HepG2 (cell line): ENCODE results near the gene KRT38. TPM values are rescaled to one million over a fixed set of nuclear protein-coding genes. Genes with fewer than 3 reads are reported as not detected.
"Not testable (repeated sequence)": the region's sequence is repeated elsewhere in the genome, so short reads cannot be mapped to it uniquely, and the experiment has no call there.

Source experiments
- ATAC-seq: fragments of 200-7000 bp; cut with Tn5 transposase; 3 replicates; pipeline ENCODE4 v1.9.1; 2020; ENCODE audit warnings: mild to moderate bottlenecking, moderate library complexity
- BruUV-seq: library from RNA; stranded (reverse); fragments of 400-500 nt; replicated peaks from 2 replicates; lab custom pipeline; 2021; lab: Mats Ljungman, UMichigan
- CTCF ChIA-PET: fragments of 300-600 bp; formaldehyde crosslinking; extraction: SDS; loops from one replicate; lab custom pipeline; 2021; ENCODE audit warnings: low total read pairs, inconsistent platforms, low intra/inter-chr PET ratio; lab: Yijun Ruan, JAX
- POLR2A ChIA-PET: fragments of 350-600 bp; sonication (Branson Sonifier 250); formaldehyde crosslinking; loops from one replicate; lab custom pipeline; 2020; ENCODE audit warnings: antibody characterized with exemption, inconsistent platforms; lab: Yijun Ruan, JAX
- DNase-seq: peaks from one replicate; pipeline ENCODE4 v3.0.0-alpha.2; 2015; ENCODE audit warnings: low spot score
- FAIRE-seq: peaks from 3 replicates; lab custom pipeline; 2011; peaks lifted over from hg19 to GRCh38; lab: Jason Lieb, UNC
- H2AFZ ChIP-seq: one replicate; pipeline ENCODE4 v1.6.1; 2011; ENCODE audit warnings: low read length, inconsistent platforms
- H3K27ac ChIP-seq: fragments of 300-600 bp; 3 replicates; pipeline ENCODE4 v1.8.0; 2011; ENCODE audit warnings: mixed run types, mild to moderate bottlenecking, mixed read lengths, low read length, inconsistent platforms; ENCODE audit not compliant: insufficient read depth; ENCODE audit errors: extremely low read length
- H3K27me3 ChIP-seq, 2 experiments: fragments of 200-600 bp in 1 of 2; 2 replicates in 1 of 2; 3 replicates in 1 of 2; pipeline versions ENCODE4 v1.6.0 to v1.8.0; 2011; ENCODE audit warnings: low read length in 2 of 2, mild to moderate bottlenecking in 2 of 2, moderate library complexity in 2 of 2, inconsistent platforms in 1 of 2; ENCODE audit not compliant: insufficient read depth in 2 of 2, control insufficient read depth in 1 of 2
- H3K36me3 ChIP-seq, 2 experiments: fragments of 200-600 bp in 1 of 2; replicated peaks in 1 of 2; 2 replicates in 1 of 2; 3 replicates in 1 of 2; pipeline versions ENCODE4 v1.5.1 to v1.8.0; 2011; ENCODE audit warnings: low read length in 2 of 2, inconsistent platforms in 1 of 2; ENCODE audit not compliant: insufficient read depth in 2 of 2, control insufficient read depth in 1 of 2
- H3K4me1 ChIP-seq: 2 replicates; pipeline ENCODE4 v1.5.1; 2012; ENCODE audit warnings: low read length, inconsistent platforms; ENCODE audit not compliant: insufficient read depth
- H3K4me2 ChIP-seq: 2 replicates; pipeline ENCODE4 v1.6.0; 2011; ENCODE audit warnings: low read depth, low read length, inconsistent platforms
- H3K4me3 ChIP-seq, 3 experiments: fragments of 200-600 bp in 1 of 3; sonication (generic), shearing (Covaris generic) in 1 of 3; replicated peaks in 1 of 3; 2 replicates each; pipeline ENCODE4 v1.5.1; 2011 to 2016; ENCODE audit warnings: low read length in 3 of 3, inconsistent platforms in 2 of 3, low read depth in 2 of 3, mild to moderate bottlenecking in 2 of 3, control low read depth in 1 of 3, mixed read lengths in 1 of 3; ENCODE audit not compliant: insufficient read depth in 1 of 3
- H3K79me2 ChIP-seq: one replicate; pipeline ENCODE4 v1.6.1; 2011; ENCODE audit warnings: low read length, inconsistent platforms; ENCODE audit not compliant: insufficient read depth
- H3K9ac ChIP-seq: 2 replicates; pipeline ENCODE4 v1.6.0; 2011; ENCODE audit warnings: mild to moderate bottlenecking, low read depth, low read length, inconsistent platforms; ENCODE audit not compliant: insufficient read depth
- H3K9me3 ChIP-seq: 2 replicates; pipeline ENCODE4 v1.5.1; 2012; ENCODE audit warnings: mild to moderate bottlenecking, low read length
- H4K20me1 ChIP-seq: 2 replicates; pipeline ENCODE4 v1.6.0; 2011; ENCODE audit warnings: inconsistent platforms, mild to moderate bottlenecking, low read length, moderate library complexity; ENCODE audit not compliant: insufficient read depth
- ATF2 ChIP-seq: sonication (generic); formaldehyde crosslinking; IDR thresholded peaks from 2 replicates; pipeline ENCODE4 v1.4.0; 2020; ENCODE audit warnings: missing genetic modification reagents
- FOXO1 ChIP-seq: sonication (generic); formaldehyde crosslinking; IDR thresholded peaks from 2 replicates; pipeline ENCODE4 v1.4.0; 2020; ENCODE audit warnings: missing genetic modification reagents
- GTF3A ChIP-seq: sonication (generic); formaldehyde crosslinking; conservative IDR thresholded peaks from 2 replicates; pipeline ENCODE4 v1.4.0; 2020; ENCODE audit warnings: mild to moderate bottlenecking, missing genetic modification reagents
- NFRKB ChIP-seq: fragments of 450-650 bp; IDR thresholded peaks from 2 replicates; pipeline ENCODE4 v1.6.1; 2017
- PAWR ChIP-seq: sonication (generic); formaldehyde crosslinking; IDR thresholded peaks from 2 replicates; pipeline ENCODE4 v1.4.0; 2020; ENCODE audit warnings: missing genetic modification reagents, mild to moderate bottlenecking, borderline replicate concordance
- POGZ ChIP-seq: sonication (generic); formaldehyde crosslinking; IDR thresholded peaks from 2 replicates; pipeline ENCODE4 v1.4.0; 2020; ENCODE audit warnings: mild to moderate bottlenecking, missing genetic modification reagents
- PRMT3 ChIP-seq: sonication (generic); formaldehyde crosslinking; IDR thresholded peaks from 2 replicates; pipeline ENCODE4 v1.8.1; 2022; ENCODE audit warnings: low read depth, mild to moderate bottlenecking, moderate library complexity, missing genetic modification reagents, borderline replicate concordance
- SNAI1 ChIP-seq: sonication (generic); formaldehyde crosslinking; IDR thresholded peaks from 2 replicates; pipeline ENCODE4 v1.5.0; 2020; ENCODE audit warnings: mild to moderate bottlenecking, missing genetic modification reagents, borderline replicate concordance
- SP1 ChIP-seq, 2 experiments: fragments of 450-650 bp in 1 of 2; sonication (generic) in 1 of 2; formaldehyde crosslinking in 1 of 2; IDR thresholded peaks; 2 replicates each; pipeline versions ENCODE4 v1.4.0 to v1.6.1; 2016 to 2020; ENCODE audit warnings: missing genetic modification reagents in 1 of 2
- SRF ChIP-seq: IDR thresholded peaks from 2 replicates; pipeline ENCODE4 v1.6.1; 2011; ENCODE audit warnings: mild to moderate bottlenecking, low read depth, low read length, moderate library complexity
- SRY ChIP-seq: sonication (generic); formaldehyde crosslinking; IDR thresholded peaks from 2 replicates; pipeline ENCODE4 v1.8.0; 2022; ENCODE audit warnings: mild to moderate bottlenecking, missing genetic modification reagents
- ZBTB44 ChIP-seq: sonication (generic); formaldehyde crosslinking; IDR thresholded peaks from 2 replicates; pipeline ENCODE4 v1.4.0; 2020; ENCODE audit warnings: missing genetic modification reagents
- ZNF224 ChIP-seq: sonication (generic); formaldehyde crosslinking; IDR thresholded peaks from 2 replicates; pipeline ENCODE4 v1.5.0; 2020; ENCODE audit warnings: mild to moderate bottlenecking, missing genetic modification reagents
- ZNF709 ChIP-seq: sonication (generic); formaldehyde crosslinking; IDR thresholded peaks from 2 replicates; pipeline ENCODE4 v1.5.0; 2020; ENCODE audit warnings: mild to moderate bottlenecking, missing genetic modification reagents
- WGBS: methylation state at CpG from one replicate; pipeline ENCODE4 v1.1.6; 2017; ENCODE audit warnings: low lambda C conversion rate; 5-methylcytosine and 5-hydroxymethylcytosine counted together
- in situ Hi-C: cut with HindIII; loops from 2 replicates; pipeline ENCODE4 v1.10.0; 2017; ENCODE audit warnings: low pct_unique_long_range_greater_than_20kb; ENCODE audit not compliant: extremely low pct_ligation_motif_present
- intact Hi-C: fragments of 100-400 bp; cut with micrococcal nuclease; formaldehyde crosslinking; loops from one replicate; pipeline ENCODE4 v1.10.0; 2022; ENCODE audit not compliant: unreplicated experiment
- polyA plus RNA-seq, 8 experiments: library from polyadenylated mRNA; depleted of rRNA in 3 of 8; stranded (reverse) in 7 of 8; unstranded in 1 of 8; fragments of >200 nt; fragmentation: Illumina TruSeq in 4 of 8; extraction: Trizol in 4 of 8; gene quantifications; 2 replicates each; pipeline versions ENCODE4 v1.2.1 to v1.2.3, GENCODE V29; 2011 to 2016; ENCODE audit warnings: low read depth in 4 of 8, missing spikeins in 1 of 8, mixed read lengths in 1 of 8; ENCODE audit not compliant: insufficient read depth in 1 of 8
- total RNA-seq, 5 experiments: library from RNA; depleted of rRNA; stranded (reverse); fragments of >200 nt; fragmentation: Illumina TruSeq; extraction: Trizol; gene quantifications; 2 replicates each; pipeline ENCODE4 v1.2.3, GENCODE V29; 2016; ENCODE audit warnings: low read depth in 1 of 5

KRT38 gene
- total and polyA plus RNA-seq, 2 of the 13 experiments (the other 11 are each of a cell fraction or from before 2014, with no cell fraction given), result not detected

GRCh38 chr17:41424111-41424635 lies 16.6 kb downstream of the KRT38 start, which contains the start of gene KRT37:
Gene KRT37, minus strand, starts transcription at chr17:41424585. Its CDS starts 62 bp downstream, at chr17:41424523.
- ChIA-PET POLR2A (no interaction called here), CTCF (no interaction called here)
- 74% methylated on average over 7 of the region's 13 CpGs for WGBS
- Histone ChIP-seq H3K4me3 (no peak within 1 kb of the TSS), H4K20me1 (no peaks in the 10 kb centered on the region), H3K27me3 (no peaks in the 10 kb centered on the region), H3K27ac (no peak within 1 kb of the TSS), H3K79me2 (no peaks in the 10 kb centered on the region), H3K4me1 (peaks cover 29% of the 10 kb centered on the region), H3K9ac (no peak within 1 kb of the TSS), H2AFZ (no peak within 1 kb of the TSS), H3K9me3 (no peaks in the 10 kb centered on the region), H3K36me3 (no peaks in the 10 kb centered on the region), H3K4me2 (no peak within 1 kb of the TSS)
- in situ Hi-C loops, result no loop called here
- intact Hi-C loops, result no loop called here
- DNase-seq (no peak), FAIRE-seq (no peak), ATAC-seq (no peak)
- BruUV-seq, result no TSS peak
- TF ChIP-seq NFRKB (no peak), ATF2 (no peak), FOXO1 (no peak), SRY (CRISPR knock-in tag) (no peak), SNAI1 (no peak), PAWR (CRISPR knock-in tag) (no peak), ZNF709 (no peak), ZNF224 (no peak), PRMT3 (CRISPR knock-in tag) (no peak), ZBTB44 (CRISPR knock-in tag) (no peak), POGZ (CRISPR knock-in tag) (no peak), SRF (no peak), SP1 (IDR thresholded peaks at IDR 0.05) (no peak), SP1 (CRISPR knock-in tag; IDR thresholded peaks at IDR 0.05) (no peak), GTF3A (no peak)

- peaks cover 24% of the 10 kb centered on the region for H3K4me1 ChIP-seq
- H3K27me3 ChIP-seq, H3K27ac ChIP-seq, H2AFZ ChIP-seq, in situ Hi-C loops, CTCF ChIA-PET, H3K9ac ChIP-seq, H4K20me1 ChIP-seq, H3K79me2 ChIP-seq, FAIRE-seq, POLR2A ChIA-PET, DNase-seq, H3K4me2 ChIP-seq, H3K36me3 ChIP-seq, H3K4me3 ChIP-seq, BruUV-seq, H3K9me3 ChIP-seq, ATAC-seq, intact Hi-C loops: not testable (repeated sequence)
- 82% methylated on average over 9 of the region's 11 CpGs for WGBS
Observed at GRCh38 chr17:41422586-41422985, 18.2 kb downstream of the KRT38 start.
